BE2C (cell line): ENCODE results near the gene CEP170B.
A peak's percentile ranks its signal among the peaks of the same experiment; 100 is the strongest.

Source experiments
- DNase-seq: peaks from one replicate; pipeline ENCODE4 v3.0.0-alpha.2; 2020
- H3K27me3 ChIP-seq: fragments of 250-450 bp; sonication (Bioruptor Pico); 2 replicates; pipeline ENCODE4 v1.5.1; 2020; ENCODE audit warnings: mild to moderate bottlenecking
- H3K36me3 ChIP-seq: fragments of 250-450 bp; sonication (Bioruptor Pico); 2 replicates; pipeline ENCODE4 v1.5.1; 2020; ENCODE audit warnings: mild to moderate bottlenecking
- H3K4me1 ChIP-seq: fragments of 250-450 bp; sonication (Bioruptor Pico); 2 replicates; pipeline ENCODE4 v1.5.1; 2020
- H3K4me3 ChIP-seq: 2 replicates; pipeline ENCODE4 v1.5.1; 2011; ENCODE audit warnings: low read depth, low read length
- H3K9me3 ChIP-seq: fragments of 250-450 bp; sonication (Bioruptor Pico); 2 replicates; pipeline ENCODE4 v1.5.1; 2020
- TF ChIP-seq, protein P1 (sequence below): IDR thresholded peaks from 2 replicates; pipeline ENCODE4 v1.5.1; 2012; ENCODE audit warnings: mild to moderate bottlenecking, low read depth, low read length

CEP170B gene

DNA sequence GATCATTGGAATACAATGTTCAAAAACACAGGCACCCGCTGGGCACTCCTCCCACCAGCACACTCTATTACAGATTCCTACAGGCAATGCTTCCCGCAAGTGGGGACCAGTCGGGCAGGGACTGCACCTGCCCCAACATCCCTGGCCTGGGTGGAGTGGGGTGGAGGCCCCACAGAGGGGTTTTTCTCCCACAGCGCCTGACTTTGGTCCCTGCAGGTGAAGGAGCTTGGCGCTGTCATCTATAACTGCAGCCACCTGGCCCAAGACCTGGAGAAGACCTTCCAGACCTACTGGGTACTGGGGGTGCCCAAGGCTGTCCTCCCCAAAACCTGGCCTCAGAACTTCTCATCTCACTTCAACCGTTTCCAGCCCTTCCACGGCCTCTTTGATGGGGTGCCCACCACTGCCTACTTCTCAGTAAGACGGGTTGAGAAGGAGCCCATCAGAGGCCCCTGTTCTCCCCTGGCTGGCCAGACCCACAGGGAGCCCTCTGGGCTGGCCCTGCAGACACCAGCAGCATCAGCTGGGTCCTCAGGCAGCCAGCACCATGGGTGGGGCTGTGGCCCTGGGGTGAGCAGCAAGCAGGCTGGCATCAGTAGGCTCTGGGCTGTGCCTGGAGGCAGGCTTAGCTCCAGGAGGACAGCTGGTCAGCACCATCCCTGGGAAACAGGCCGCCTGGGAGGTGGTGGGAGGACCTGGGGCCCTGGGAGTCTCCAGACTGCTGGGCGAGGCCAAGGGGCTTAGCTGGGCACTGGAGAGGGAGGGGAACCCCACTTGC, 65.6 kb downstream of the CEP170B start:
- TF ChIP-seq, protein P1, sequence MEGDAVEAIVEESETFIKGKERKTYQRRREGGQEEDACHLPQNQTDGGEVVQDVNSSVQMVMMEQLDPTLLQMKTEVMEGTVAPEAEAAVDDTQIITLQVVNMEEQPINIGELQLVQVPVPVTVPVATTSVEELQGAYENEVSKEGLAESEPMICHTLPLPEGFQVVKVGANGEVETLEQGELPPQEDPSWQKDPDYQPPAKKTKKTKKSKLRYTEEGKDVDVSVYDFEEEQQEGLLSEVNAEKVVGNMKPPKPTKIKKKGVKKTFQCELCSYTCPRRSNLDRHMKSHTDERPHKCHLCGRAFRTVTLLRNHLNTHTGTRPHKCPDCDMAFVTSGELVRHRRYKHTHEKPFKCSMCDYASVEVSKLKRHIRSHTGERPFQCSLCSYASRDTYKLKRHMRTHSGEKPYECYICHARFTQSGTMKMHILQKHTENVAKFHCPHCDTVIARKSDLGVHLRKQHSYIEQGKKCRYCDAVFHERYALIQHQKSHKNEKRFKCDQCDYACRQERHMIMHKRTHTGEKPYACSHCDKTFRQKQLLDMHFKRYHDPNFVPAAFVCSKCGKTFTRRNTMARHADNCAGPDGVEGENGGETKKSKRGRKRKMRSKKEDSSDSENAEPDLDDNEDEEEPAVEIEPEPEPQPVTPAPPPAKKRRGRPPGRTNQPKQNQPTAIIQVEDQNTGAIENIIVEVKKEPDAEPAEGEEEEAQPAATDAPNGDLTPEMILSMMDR = no peak
- no peaks in the 10 kb centered on the region for H3K9me3 ChIP-seq
- H3K4me3 ChIP-seq = no peak overlapping the region
- no peaks in the 10 kb centered on the region for H3K36me3 ChIP-seq
- no peaks in the 10 kb centered on the region for H3K27me3 ChIP-seq
- no peak for DNase-seq
- peaks cover 3% of the 10 kb centered on the region for H3K4me1 ChIP-seq

DNA sequence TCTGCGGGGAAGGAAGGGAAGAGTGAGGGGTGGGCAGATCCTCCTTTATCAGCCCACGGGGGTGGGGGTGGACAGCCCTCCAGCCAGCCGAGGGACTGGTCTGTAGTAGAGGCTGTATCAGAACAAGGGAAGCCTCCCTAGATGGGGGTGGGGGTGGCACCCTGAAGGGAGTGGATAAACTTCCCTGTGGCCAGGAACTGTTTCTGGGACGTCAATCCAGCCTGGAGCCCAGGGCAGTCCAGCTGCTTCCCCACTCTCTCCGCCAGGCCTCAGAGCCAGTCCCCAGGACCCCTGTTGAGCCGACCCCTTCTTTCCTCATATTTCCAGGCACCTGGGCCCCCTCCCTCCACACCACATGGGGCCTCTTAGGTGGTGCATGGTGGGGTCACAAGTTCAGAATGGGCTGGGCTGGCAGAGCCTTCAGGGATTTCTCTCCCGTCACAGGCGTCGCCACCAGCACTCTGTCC, 66.3 kb downstream of the CEP170B start:
- H3K27me3 ChIP-seq = no peaks in the 10 kb centered on the region
- H3K4me1 ChIP-seq = peaks cover 3% of the 10 kb centered on the region
- no peak overlapping the region for H3K4me3 ChIP-seq
- TF ChIP-seq, protein P1 = no peak
- no peaks in the 10 kb centered on the region for H3K36me3 ChIP-seq
- DNase-seq = no peak
- H3K9me3 ChIP-seq = no peaks in the 10 kb centered on the region

DNA sequence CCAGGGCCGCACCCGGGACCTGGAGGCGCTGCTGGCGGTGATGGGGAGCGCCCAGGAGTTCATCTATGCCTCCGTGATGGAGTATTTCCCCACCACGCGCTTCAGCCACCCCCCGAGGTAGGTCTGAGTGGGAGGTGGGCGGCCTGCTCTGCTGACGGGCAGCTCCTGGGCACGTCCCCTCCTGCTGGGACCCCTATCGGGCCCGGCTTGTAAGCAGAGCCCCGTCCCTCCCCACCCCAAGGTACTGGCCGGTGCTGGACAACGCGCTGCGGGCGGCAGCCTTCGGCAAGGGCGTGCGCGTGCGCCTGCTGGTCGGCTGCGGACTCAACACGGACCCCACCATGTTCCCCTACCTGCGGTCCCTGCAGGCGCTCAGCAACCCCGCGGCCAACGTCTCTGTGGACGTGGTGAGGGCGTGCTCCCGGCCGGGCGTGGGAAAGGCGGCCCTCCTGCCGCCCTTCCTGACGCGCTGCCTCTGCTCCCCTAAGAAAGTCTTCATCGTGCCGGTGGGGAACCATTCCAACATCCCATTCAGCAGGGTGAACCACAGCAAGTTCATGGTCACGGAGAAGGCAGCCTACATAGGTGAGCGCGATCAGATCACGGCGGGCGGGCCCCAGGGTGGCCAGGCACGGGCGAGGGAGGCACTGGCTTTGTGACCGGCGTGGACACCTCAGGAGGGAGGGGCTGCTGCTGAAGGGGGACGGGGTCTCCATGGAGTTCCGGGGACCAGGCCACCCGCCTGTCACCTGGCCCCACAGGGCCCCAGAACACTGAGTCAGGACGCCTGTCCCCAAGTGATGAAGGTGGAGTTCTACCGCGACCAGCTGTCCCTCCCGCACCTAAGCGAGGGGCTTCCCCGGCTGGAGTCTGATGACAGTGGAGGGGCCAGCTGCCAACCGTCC, 67.0 kb downstream of the CEP170B start:
- Histone ChIP-seq H3K36me3 (no peaks in the 10 kb centered on the region), H3K4me3 (no peak overlapping the region), H3K4me1 (peaks cover 3% of the 10 kb centered on the region), H3K9me3 (no peaks in the 10 kb centered on the region), H3K27me3 (no peaks in the 10 kb centered on the region)
- TF ChIP-seq, protein P1 = no peak
- no peak for DNase-seq

DNA sequence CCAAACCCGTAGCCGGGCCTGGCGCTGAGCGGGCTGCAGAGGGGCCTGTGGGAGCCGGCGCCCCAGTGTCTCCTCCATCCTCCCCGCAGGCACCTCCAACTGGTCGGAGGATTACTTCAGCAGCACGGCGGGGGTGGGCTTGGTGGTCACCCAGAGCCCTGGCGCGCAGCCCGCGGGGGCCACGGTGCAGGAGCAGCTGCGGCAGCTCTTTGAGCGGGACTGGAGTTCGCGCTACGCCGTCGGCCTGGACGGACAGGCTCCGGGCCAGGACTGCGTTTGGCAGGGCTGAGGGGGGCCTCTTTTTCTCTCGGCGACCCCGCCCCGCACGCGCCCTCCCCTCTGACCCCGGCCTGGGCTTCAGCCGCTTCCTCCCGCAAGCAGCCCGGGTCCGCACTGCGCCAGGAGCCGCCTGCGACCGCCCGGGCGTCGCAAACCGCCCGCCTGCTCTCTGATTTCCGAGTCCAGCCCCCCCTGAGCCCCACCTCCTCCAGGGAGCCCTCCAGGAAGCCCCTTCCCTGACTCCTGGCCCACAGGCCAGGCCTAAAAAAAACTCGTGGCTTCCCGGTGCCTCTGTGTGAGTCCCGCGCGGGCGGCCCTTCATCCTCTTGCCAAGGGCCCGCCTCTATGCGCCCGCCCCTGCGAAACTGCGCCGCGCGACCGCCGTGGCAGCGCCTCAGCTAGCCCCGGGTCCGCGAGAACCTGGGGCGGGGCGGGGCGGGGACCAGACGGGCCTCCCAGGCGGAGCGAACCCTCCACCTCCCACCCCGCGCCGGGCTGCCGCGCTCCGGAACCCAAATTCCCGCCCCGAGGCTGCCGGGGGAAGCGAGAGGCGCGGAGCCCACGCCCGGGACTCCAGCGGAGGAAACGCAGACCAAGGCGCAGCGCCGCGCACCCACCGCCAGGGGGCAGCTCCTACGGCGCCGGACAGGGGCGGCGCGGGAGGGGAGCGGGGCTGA, 67.9 kb downstream of the CEP170B start:
- peak; percentile 92 for DNase-seq
- Histone ChIP-seq H3K4me3 (peak overlapping the region; percentile 55), H3K36me3 (no peaks in the 10 kb centered on the region), H3K27me3 (no peaks in the 10 kb centered on the region; the same call in 1 of the 2 replicates), H3K4me1 (no peaks in the 10 kb centered on the region; the same call in 1 of the 2 replicates), H3K9me3 (no peaks in the 10 kb centered on the region)
- TF ChIP-seq, protein P1 = peak; percentile 67

DNA sequence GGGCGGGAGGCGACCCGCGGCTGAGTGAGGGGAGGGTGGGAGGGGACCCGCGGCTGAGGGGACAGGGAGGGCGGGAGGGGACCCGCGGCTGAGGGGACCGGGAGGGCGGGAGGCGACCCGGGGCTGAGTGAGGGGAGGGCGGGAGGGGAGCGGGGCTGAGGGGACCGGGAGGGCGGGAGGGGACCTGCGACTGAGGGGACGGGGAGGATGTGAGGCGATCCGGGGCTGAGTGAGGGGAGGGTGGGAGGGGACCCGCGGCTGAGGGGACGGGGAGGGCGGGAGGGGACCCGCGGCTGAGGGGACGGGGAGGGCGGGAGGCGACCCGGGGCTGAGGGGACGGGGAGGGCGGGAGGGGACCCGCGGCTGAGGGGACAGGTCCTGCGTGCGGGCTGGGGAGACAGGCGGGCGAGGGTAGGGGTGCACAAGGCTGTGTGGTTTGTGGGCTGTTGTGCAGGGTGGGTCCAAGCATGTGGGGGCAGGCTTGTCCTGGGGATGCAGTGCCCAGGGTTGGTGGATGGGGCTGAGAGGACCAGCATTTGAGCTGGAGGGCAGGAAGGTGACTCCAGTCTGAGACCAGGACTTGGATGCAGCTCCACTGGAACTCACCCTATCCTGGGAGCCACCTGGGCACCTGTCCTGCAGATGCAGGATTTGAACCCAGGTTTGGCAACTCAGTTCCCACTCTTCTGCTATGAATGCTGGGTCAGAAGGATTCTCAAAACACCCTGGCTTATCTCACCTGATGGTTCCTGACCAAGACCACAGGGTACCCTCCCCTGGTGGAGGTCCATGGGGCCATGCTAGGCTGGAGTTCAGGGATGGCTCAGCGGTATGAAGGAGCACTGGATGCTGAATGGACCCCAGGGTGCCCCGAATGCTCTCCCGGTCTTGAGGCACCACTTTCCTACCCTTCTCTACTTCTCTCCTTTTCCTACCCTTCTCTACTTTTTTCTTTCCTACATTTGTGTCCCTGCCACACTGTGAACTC, 69.0 kb downstream of the CEP170B start:
- no peaks in the 10 kb centered on the region; the same call in 1 of the 2 replicates for H3K4me1 ChIP-seq
- no peak for DNase-seq
- H3K9me3 ChIP-seq = no peaks in the 10 kb centered on the region
- no peak overlapping the region for H3K4me3 ChIP-seq
- H3K36me3 ChIP-seq = no peaks in the 10 kb centered on the region
- peaks cover 10% of the 10 kb centered on the region for H3K27me3 ChIP-seq
- TF ChIP-seq, protein P1 = no peak
